Thyroid gland (tissue), 4 donors: Measurements from ENCODE around the gene USP15.

Experiments used
- CTCF ChIP-seq, 6 experiments: fragments of 200-600 bp in 3 of 6; fragments of 450-650 bp in 3 of 6; sonication (generic) in 3 of 6; IDR thresholded peaks; one replicate each; pipeline ENCODE4 v1.5.1; 2016 to 2019; ENCODE audit warnings: antibody characterized with exemption in 6 of 6, mild to moderate bottlenecking in 2 of 6, inconsistent platforms in 1 of 6, moderate library complexity in 1 of 6
- POLR2A ChIP-seq, 2 donors: fragments of 450-650 bp; IDR thresholded peaks; one replicate each; pipeline ENCODE4 v1.6.1; 2017; ENCODE audit warnings: antibody characterized with exemption in 2 of 2, mild to moderate bottlenecking in 2 of 2, moderate library complexity in 1 of 2

GRCh38 chr12:62278022-62278421 is 17.8 kb downstream of the USP15 start:
- TF ChIP-seq CTCF (IDR thresholded peaks at IDR 0.05) (no peak), POLR2A (IDR thresholded peaks at IDR 0.05) (no peak)
